Glutamatergic neuron (in vitro differentiated cells): Measurements from ENCODE around the gene INTS1. TPM values are rescaled to one million over a fixed set of nuclear protein-coding genes. Genes with fewer than 3 reads are reported as not detected.

Experiments used
- DNase-seq: peaks from one replicate; pipeline ENCODE4 v3.0.0; 2022
- H3K27ac Mint-ChIP-seq: one replicate; pipeline ENCODE4 v1.8.0; 2020; ENCODE audit warnings: mild to moderate bottlenecking, mixed read lengths, inconsistent platforms; ENCODE audit not compliant: unreplicated experiment
- H3K27me3 Mint-ChIP-seq: one replicate; pipeline ENCODE4 v1.8.0; 2020; ENCODE audit warnings: mild to moderate bottlenecking, moderate library complexity, mixed read lengths, inconsistent platforms; ENCODE audit not compliant: unreplicated experiment
- H3K36me3 Mint-ChIP-seq: one replicate; pipeline ENCODE4 v1.8.0; 2020; ENCODE audit warnings: mild to moderate bottlenecking, mixed read lengths, inconsistent platforms; ENCODE audit not compliant: unreplicated experiment
- H3K4me1 Mint-ChIP-seq: one replicate; pipeline ENCODE4 v1.8.0; 2020; ENCODE audit warnings: mild to moderate bottlenecking, low read depth, mixed read lengths, inconsistent platforms; ENCODE audit not compliant: unreplicated experiment
- H3K4me3 Mint-ChIP-seq: one replicate; pipeline ENCODE4 v1.8.0; 2020; ENCODE audit warnings: mild to moderate bottlenecking, mixed read lengths, inconsistent platforms; ENCODE audit not compliant: unreplicated experiment
- H3K9me3 Mint-ChIP-seq: one replicate; pipeline ENCODE4 v1.8.0; 2020; ENCODE audit warnings: mild to moderate bottlenecking, moderate library complexity, mixed read lengths, inconsistent platforms; ENCODE audit not compliant: unreplicated experiment
- CTCF ChIP-seq: fragments of 200-600 bp; sonication (generic); IDR thresholded peaks from one replicate; pipeline ENCODE4 v1.5.0; 2021; ENCODE audit not compliant: partially characterized antibody, unreplicated experiment
- total RNA-seq: library from RNA; stranded (reverse); fragmentation: NEBNext Ultra II Directional; extraction: Animal tissue kit (Norgen Biotek cat#: 25700); gene quantifications from one replicate; pipeline ENCODE4 v1.2.1, GENCODE V29; 2021; ENCODE audit not compliant: unreplicated experiment

INTS1 gene
- total RNA-seq, 1 donor from 2014 or later, result 108 TPM

GRCh38 chr7:1475991-1476390 lies 28.2 kb downstream of the INTS1 start:
- no peaks in the 10 kb centered on the region for H3K36me3 Mint-ChIP-seq

GRCh38 chr7:1475393-1475792 lies 28.8 kb downstream of the INTS1 start:
- no peak for TF ChIP-seq CTCF
- no peak overlapping the region for H3K27ac Mint-ChIP-seq
- peaks cover 2% of the 10 kb centered on the region for H3K9me3 Mint-ChIP-seq
- no peaks in the 10 kb centered on the region for H3K4me1 Mint-ChIP-seq
- H3K36me3 Mint-ChIP-seq, result no peaks in the 10 kb centered on the region
- no peak overlapping the region for H3K4me3 Mint-ChIP-seq
- DNase-seq, result no peak
- no peaks in the 10 kb centered on the region for H3K27me3 Mint-ChIP-seq

More at GRCh38 chr7:1475991-1476390, 28.2 kb downstream of the INTS1 start:
- DNase-seq, result no peak
- Mint-ChIP-seq H3K27ac (no peak overlapping the region), H3K27me3 (no peaks in the 10 kb centered on the region), H3K9me3 (peaks cover 2% of the 10 kb centered on the region), H3K4me1 (no peaks in the 10 kb centered on the region), H3K4me3 (no peak overlapping the region)
- no peak for TF ChIP-seq CTCF

- H3K9me3 Mint-ChIP-seq, result peaks cover 2% of the 10 kb centered on the region
- no peak for DNase-seq
- H3K36me3 Mint-ChIP-seq, result no peaks in the 10 kb centered on the region
- no peak overlapping the region for H3K4me3 Mint-ChIP-seq
- H3K27ac Mint-ChIP-seq, result no peak overlapping the region
- no peaks in the 10 kb centered on the region for H3K4me1 Mint-ChIP-seq
- H3K27me3 Mint-ChIP-seq, result no peaks in the 10 kb centered on the region
- no peak for TF ChIP-seq CTCF
Measured at GRCh38 chr7:1474736-1475135, 29.5 kb downstream of the INTS1 start.

GRCh38 chr7:1473864-1474512 lies 30.2 kb downstream of the INTS1 start:
- H3K4me3 Mint-ChIP-seq, result no peak overlapping the region
- H3K9me3 Mint-ChIP-seq, result peaks cover 2% of the 10 kb centered on the region
- DNase-seq, result peak; percentile 96
- H3K4me1 Mint-ChIP-seq, result no peaks in the 10 kb centered on the region
- H3K36me3 Mint-ChIP-seq, result no peaks in the 10 kb centered on the region
- H3K27me3 Mint-ChIP-seq, result no peaks in the 10 kb centered on the region
- no peak overlapping the region for H3K27ac Mint-ChIP-seq
- peak; percentile 98 for TF ChIP-seq CTCF

GRCh38 chr7:1470901-1471300 lies 33.3 kb downstream of the INTS1 start:
- no peak for TF ChIP-seq CTCF
- no peaks in the 10 kb centered on the region for H3K4me1 Mint-ChIP-seq
- DNase-seq, result no peak
- H3K27me3 Mint-ChIP-seq, result no peaks in the 10 kb centered on the region
- H3K36me3 Mint-ChIP-seq, result no peaks in the 10 kb centered on the region
- peaks cover 4% of the 10 kb centered on the region for H3K9me3 Mint-ChIP-seq
- H3K4me3 Mint-ChIP-seq, result no peak overlapping the region
- H3K27ac Mint-ChIP-seq, result no peak overlapping the region
